ELR (cell line): ENCODE results near the gene SLC7A4.
"Not testable (repeated sequence)": the region's sequence is repeated elsewhere in the genome, so short reads cannot be mapped to it uniquely, and the experiment has no call there.

Experiments used
- DNase-seq: peaks from one replicate; pipeline ENCODE4 v3.0.0-alpha.2; 2015; ENCODE audit warnings: low read depth

SLC7A4 gene, protein sequence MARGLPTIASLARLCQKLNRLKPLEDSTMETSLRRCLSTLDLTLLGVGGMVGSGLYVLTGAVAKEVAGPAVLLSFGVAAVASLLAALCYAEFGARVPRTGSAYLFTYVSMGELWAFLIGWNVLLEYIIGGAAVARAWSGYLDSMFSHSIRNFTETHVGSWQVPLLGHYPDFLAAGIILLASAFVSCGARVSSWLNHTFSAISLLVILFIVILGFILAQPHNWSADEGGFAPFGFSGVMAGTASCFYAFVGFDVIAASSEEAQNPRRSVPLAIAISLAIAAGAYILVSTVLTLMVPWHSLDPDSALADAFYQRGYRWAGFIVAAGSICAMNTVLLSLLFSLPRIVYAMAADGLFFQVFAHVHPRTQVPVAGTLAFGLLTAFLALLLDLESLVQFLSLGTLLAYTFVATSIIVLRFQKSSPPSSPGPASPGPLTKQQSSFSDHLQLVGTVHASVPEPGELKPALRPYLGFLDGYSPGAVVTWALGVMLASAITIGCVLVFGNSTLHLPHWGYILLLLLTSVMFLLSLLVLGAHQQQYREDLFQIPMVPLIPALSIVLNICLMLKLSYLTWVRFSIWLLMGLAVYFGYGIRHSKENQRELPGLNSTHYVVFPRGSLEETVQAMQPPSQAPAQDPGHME

DNA sequence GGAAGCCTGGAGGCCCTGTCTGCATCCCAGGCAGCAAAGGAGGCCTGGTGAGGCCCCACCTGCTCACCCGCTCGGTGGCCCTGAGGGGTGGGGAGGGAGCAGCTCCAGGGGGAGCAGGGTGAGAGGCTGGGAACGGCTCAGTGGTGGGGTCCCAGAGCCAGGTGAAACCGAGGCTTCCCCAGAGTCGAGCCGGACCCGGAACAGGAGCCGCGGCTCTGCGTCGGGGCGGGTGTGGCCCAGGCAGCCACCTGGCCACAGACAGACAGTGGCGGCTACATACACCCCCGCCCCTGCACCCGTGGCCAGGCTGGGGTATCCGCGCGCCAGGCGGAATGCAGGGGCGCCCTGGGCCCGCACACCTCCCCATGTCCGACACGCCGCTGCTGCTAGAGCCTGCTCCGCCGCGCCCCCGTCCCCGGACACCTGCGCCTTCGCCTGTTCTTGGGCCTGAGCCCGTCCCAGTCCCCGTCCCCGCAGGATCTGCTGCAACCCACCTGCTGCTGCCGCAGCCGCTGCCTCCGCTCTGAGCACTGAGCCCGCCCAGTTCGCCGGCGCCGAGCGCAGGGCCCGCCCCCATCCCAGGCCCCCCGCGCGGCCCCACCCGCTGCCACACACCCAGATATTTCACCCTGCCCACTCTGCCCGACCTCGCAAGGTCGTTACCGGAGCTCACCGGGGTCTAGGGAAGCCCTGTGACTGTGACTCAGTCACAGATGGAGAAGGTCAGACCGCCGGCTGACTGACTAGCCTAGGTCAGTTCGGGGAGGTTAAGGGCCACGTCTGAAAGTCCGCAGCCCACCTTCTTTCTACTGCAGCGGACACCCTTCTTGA, at the start of gene SLC7A4:
Gene SLC7A4 (minus strand): TSS at position 525 of the 831 bp plus-strand sequence. CDS start 749 bp downstream, outside the sequence.
- no peak for DNase-seq

DNA sequence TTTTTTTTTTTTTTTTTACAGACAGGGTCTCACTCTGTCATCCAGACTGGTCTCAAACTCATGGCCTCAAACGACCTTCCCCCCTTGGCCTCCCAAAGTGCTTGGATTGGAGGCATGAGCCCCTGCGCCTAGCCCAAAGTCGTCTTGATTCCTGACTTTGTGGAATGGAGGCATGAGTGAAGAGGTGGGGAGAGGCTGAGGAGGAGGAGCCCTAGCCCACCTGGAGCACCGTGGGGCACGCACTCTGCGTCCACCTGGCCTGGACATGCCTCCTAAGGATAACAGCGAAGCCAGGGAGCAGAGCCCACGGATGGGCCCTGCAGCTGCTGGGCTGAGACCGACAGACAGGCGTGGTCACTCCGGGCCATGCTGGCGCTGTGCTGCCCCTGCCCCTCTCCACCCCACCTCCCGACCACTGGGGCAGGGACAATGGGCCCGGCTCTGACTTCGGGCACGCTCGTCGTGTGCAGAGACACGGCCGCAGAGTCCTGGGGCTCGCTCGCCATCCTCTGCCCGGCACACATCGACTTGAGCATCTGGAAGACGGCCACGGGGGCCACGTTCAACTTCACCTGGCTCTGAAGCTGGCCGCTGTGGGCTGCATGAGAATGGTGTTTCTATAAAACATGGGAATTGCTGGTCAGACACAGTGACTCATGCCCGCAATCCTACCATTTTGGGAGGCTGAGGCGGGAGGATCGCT, 48.2 kb upstream of the SLC7A4 start:
- DNase-seq = no peak

DNA sequence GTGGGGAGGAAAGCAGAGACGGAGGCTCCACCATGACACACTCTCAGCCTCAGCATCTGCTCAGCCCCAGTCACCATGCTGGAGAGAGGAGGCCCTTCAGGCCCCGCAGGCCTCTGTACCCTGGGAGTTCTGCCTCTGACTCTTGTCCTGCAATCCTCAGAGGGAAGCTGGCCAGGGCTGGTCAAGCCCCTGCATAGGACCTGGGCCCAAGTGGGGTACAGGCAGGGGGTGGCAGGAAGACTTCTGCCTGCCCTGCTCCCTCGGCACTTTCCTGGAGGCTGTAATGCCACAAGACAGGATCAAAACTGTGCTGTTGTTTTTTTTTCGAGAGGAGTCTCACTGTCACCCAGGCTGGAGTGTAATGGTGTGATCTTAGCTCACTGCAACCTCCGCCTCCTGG, 47.1 kb upstream of the SLC7A4 start:
- DNase-seq = no peak

DNA sequence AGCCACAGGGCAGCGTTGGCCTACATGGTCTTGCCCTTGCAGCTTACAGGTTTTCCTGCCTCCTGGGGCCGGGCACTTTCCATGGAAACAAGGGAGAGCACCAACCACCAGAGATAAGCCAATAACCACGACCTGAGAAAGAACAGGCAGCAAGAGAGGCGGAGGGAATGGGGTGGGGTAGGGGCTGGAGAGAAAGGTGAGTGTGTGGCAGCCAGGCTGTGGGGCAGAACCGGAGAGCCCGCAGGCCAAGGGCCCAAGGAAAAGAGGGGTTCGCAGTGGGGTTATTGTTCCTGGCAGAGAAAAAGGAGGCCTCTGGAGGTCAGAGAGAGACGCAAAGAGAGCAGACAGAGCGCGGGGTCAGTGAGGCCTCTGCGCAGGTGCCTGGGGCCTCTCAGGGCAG, 46.6 kb upstream of the SLC7A4 start:
- DNase-seq = no peak

DNA sequence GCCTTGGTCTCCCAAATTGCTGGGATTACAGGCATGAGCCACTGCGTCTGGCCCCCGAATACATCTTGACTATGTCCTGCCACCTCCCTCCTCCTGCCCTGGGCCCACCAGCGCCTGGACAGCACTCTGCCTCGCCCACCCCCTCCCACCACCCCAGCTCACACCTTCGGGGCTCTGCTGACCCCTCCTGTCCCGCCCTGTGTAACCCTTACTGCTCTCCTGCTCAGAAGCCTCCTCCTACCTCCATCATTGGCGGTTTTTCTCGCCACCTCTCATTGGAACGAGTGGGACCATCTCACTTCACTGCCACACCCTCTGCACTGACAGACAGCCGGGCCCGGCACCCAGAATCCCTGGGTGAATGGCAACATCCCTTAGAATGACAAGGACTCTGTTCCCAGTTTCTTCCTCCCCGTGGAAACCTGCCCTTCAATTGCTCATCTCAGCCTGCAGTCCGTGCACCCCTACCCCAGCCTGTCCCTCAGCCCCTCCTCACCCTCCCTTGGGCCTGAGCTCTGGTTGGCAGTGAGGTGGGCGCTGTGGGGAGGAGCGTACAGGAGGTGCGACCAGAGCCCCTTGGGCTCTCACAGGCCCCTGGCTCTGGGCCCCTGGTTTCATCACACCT, 45.6 kb upstream of the SLC7A4 start:
- no peak for DNase-seq

DNA sequence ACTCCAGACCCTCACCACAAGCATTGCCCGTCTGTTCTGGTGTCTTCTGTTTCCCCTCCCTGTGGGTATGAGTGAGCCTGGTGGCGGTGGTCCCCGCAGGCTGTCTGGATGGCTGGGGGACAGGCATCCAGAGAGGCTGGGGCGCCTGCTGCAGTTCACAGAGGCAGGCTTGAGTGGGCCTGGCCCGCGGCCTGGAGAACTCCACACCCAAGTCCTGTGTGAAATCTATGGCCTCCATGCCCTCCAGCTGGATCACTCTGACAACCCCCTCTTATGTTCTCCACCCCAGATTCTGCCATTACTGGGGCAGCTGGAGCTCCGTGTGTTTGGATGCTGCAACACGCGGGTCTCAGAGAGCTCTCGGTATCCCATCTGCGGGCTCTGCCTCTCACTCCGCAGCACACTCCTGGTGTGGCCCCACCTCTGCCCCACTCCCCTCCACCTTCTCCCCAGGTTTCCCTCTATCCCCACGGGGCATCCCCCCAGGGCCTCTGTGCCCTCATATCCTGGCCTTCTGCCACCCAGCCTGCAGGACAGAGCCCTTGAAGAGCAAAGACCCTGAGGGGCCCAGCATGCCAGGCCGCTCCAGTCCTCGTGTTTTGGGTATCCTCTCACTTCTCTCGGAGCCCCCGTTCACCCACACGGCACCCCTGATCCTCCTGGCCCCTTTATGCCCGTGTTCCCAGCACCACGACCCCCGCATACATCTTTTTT, 44.7 kb upstream of the SLC7A4 start:
- no peak for DNase-seq

DNA sequence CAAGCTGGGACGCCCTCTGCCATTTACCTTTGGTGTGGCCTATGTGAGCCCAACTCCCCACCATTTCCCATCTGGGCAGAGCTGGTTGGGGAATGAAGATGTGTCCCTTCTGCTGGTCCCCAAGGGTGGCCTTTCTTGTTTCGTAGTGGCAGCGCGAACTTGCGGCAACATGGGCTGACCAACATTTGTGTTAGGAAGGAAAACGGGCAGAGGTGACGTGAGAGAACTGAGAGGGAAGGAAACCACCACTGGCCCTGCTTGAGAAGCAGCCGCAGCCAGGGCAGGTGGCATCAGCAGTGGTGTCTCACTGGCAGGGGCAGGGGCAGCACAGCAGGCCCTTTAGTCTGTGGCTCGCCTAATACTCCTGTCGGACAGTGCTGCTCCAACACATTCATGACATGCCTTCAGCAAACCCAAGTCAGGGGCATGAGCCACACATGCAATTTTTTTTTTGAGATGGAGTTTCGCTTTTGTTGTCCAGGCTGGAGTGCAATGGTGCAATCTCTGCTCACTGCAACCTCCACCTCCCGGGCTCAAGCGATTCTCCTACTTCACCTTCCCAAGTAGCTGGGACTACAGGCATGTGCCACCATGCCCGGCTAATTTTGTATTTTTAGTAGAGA, 43.3 kb upstream of the SLC7A4 start:
- DNase-seq = no peak

DNA sequence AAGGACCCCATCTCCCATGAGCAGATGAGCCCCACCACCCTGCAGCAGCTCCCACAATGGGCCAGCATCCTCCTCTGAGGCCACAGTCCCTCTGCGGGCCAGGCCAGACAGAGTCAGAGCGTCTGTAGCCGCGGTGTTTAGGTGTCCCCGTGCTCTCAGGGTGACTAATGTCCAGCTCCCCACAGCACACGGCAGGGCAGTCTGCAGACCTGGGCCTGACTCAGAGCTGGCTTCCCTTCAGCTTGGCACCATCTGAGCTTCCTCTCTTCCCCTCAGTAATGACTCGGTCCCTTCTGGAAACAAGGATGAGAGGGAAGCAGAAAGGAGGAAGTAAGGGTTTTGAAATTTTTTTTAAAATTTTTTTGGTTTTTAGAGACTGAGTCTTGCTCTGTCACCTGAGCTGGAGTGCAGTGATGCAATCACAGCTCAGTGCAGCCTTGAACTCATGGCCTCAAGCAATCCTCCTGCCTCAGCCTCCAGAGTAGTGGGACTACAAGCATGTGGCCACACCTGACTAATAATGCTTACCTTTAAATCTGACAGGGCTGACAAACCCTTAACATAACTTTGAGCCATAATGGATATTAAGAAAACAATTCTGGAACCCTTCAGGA, 41.8 kb upstream of the SLC7A4 start:
- DNase-seq = peak; percentile 95

DNA sequence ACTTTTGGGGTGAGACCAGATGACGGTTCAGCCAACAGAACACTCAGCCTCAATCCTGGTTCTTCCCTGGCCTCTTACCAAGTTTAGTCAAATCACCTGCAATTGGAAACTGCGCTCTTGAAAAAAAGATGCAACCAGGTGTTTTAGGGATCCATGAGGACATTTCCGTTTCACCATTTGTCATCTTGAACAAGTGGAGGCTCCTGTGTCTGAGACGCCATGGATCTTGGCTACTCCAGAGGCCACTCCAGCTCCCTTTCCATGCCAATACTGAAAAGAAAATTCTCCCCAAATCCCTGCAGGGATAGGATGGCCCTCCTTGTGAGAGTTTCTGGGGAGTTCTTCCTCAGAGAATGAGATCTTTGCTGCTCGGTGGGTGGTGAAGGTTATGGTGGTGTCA, 41.1 kb upstream of the SLC7A4 start:
- no peak for DNase-seq

DNA sequence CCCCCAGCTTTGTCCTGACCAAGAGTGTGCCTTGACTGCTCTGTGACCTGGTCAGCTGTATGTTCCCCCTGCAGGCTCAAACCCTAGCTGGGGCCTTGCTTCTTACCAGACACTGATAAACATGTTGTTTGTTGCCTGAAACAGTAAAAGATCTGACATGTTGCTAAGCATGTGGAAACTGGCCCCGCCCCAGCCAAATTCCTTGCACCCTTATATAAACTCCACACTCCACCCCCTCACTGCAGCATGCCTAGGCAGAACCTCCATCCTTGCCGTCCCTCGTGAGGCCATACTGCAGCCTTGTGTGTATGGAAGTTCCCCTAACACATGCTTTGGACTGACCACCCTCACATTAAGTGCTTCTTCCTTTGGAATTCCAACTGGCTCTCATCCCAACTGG, 40.7 kb upstream of the SLC7A4 start:
- no peak for DNase-seq

DNA sequence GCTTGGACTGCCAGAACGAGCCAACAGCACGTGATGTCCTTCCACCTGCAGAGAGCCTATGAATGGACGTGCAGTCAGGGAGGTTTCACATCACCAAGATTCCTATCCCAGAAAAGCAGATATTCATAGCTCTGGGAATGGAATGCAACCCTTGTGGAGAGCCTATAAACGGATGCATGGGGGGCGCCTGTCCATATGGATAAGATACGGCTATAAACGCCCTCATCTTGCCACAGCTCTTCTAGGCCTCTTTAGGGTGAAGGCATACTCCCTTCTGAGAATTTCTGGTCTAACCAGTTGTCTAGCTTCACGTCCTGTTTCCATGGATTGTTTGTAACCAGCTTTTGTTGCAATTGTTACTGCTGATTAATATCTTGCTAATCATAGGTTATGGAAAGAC, 39.4 kb upstream of the SLC7A4 start:
- DNase-seq = not testable (repeated sequence)

DNA sequence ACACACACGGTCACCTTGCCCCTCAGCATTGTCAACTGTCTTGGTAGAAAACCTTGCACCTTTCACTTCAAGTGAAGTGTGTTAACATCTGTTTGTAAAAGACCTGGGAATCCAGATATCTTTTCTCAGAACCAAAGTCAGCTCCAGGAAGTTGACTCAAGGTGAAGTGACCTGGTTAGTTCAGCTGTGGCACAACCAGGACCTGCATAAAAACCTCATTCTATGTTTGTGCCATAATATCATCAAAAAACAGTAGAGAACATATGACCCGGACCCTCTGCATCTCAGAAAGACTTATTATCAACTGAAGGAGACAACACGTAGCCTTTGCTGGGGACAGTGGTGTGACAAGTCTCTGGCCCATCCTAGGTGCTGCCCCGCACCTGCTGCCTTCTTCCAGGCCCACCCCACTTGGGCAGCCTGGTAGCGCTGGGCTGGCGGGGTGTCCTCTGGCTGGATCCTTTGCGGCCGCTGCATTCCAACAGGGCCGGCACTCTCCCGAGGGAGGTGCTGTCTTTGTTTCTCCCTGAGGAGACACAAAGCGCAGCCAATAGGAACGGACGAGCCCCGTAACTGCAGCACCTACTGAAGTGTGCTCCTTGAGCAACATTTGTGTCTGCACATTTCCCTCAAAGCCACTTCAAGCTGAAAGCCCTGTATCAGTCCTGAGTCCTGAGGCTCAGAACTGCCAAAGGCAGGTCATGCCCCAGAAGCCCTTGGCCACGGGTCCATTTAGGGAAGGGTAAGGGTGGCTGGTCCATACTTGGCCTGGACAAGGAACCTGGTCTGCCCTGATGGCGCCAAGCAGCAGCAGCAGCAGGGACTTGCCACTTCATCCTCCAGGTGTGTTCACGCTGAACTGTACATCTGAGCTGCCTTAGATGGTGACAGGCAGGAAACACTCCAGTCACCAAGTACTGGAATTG, 38.6 kb upstream of the SLC7A4 start:
- DNase-seq = no peak

DNA sequence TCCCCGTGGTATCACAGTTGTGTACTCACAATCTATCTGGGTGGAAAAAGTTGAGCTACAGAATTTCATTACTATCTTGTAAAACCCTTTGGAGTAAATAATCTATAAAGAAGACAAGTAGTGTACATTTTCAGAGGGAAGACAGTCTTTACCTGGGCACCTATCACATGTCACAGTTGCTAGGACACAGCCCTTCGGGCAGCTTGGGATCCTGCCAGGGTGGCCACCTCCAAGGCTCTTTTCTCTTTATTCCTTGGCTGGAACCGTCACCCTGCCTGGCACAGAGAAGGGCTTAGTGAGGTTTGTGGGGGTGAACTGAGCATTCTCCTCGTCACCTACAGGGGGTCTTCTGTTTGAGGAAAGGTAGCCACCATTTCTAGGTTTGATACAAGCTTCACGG, 37.0 kb upstream of the SLC7A4 start:
- DNase-seq = no peak

DNA sequence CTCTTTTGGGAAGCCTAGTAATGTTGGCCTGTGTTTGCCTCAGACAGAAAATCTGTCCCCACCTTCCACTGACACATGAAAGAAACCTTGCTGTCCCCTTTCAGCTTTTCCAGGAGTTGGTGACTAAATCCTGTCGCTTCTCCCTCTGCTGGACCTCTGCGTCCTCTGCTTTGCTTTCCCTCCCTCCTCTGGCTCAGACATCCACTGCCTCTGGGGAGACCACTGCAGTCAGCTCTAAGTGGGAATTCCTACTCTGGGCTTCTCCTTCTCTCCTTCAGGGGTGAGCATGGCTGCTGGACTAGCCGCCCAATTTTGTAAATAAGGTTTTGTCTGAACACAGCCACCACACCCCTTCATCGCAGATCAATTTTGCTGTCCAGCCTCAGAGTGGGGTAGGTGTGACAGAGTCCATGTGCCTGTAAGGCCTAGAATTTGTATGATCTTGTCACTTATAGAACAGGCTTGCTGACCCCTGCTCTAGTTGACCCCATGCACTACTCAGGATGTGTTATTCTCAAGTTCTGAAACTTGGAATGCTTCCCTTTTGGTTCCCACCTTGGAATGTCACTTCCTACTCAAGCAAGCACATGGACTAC, 36.4 kb upstream of the SLC7A4 start:
- DNase-seq = no peak

DNA sequence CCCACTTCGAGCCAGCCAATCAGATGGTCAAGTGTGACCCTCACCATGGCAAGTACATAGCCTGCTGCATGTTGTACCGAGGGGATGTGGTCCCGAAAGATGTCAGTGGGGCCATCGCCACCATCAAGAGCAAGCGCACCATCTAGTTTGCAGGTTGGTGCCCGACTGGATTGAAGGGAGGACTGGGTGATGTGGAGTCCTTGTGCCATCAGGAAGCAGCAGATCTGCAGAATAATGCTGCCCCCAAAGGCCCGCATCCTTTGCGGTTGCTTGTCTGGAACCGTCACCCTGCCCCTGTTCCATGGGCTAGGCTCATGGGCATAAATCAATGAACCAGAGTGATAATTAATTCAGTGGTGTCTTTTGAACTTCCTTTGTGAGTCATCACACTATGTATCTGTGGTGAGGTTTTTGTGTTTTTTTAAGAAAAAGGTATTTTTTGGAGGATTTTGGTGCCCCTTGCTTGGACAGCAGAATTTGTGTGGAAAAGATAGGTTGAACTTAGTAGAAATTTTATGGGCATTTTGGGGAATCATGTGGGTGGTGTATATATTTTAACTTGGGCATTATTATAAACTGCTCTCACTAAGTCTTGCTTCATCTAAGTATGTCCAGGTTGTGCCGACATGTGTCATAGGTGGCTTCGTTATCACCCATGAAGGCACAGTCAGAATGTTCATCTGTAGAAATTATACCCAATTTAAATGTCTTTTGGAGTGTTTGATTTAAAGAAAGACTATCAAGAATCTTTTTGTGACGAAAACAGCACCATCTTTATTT, 35.7 kb upstream of the SLC7A4 start:
- no peak for DNase-seq

DNA sequence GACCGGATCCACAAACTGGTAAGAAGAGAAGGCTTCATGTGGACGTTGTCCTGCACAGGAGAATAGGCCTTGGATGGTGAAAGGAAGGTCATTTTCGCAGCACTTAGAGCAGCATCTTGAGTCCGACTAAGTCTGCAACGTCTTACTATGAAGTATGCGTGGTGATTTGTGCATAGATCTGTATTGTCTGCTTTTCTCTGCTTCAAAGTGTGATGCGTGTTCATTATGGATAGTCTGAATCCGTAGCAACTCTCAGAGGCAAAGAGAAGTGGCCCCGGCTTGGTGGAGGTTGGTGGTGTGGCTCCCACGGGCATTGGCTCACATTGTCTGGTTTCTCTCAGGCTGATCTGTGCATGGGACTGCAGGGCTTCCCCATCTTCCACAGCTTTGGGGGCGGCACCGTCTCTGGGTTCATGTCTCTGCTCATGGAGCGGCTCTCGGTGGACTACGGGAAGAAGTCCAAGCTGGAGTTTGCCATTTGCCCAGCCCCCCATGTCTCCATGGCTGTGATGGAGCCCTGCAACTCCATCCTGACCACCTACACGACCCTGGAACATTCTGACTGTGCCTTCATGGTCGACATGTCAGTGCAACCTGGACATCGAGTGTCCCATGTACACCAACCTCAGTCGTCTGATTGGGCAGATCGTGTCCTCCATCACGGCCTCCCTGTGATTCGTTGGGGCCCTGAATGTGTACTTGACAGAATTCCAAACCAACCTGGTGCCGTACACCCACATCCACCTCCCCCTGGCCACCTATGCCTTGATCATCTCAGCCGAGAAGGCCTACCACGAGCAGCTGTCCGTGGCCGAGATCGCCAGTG, 34.9 kb upstream of the SLC7A4 start:
- no peak for DNase-seq
